ENCODE results near the gene RNF217.
"Not testable (repeated sequence)": the region's sequence is repeated elsewhere in the genome, so short reads cannot be mapped to it uniquely, and the experiment has no call there.

Gene RNF217

GRCh38 chr6:124961777-124962638, at the start of gene RNF217:
TSS of gene RNF217 (plus strand) at chr6:124962437. CDS start at chr6:124962545, 108 bp downstream.
- no peak for DNase-seq (ENCODE audit: low read depth)
- peak within 1 kb of the TSS; percentile 86 for H3K4me3 ChIP-seq (ENCODE audit: low read depth, low read length)

GRCh38 chr6:124913056-124913455, 49.2 kb upstream of the RNF217 start:
- no peak for DNase-seq (ENCODE audit: low read depth)
- H3K4me3 ChIP-seq (ENCODE audit: low read depth, low read length): no peak overlapping the region

- no peak for DNase-seq (ENCODE audit: low read depth)
- no peak overlapping the region for H3K4me3 ChIP-seq (ENCODE audit: low read depth, low read length)
These were observed 44.5 kb upstream of the RNF217 start for GRCh38 chr6:124917769-124918168.

GRCh38 chr6:124919703-124920102, 42.5 kb upstream of the RNF217 start:
- not testable (repeated sequence) for H3K4me3 ChIP-seq (ENCODE audit: low read depth, low read length); DNase-seq (ENCODE audit: low read depth)

- DNase-seq (ENCODE audit: low read depth): no peak
- H3K4me3 ChIP-seq (ENCODE audit: low read depth, low read length): no peak overlapping the region
These were observed 37.9 kb upstream of the RNF217 start for GRCh38 chr6:124924333-124924759.

- H3K4me3 ChIP-seq (ENCODE audit: low read depth, low read length): no peak overlapping the region
- no peak for DNase-seq (ENCODE audit: low read depth)
These were observed 35.8 kb upstream of the RNF217 start for GRCh38 chr6:124926435-124926834.

GRCh38 chr6:124927806-124928205, 34.4 kb upstream of the RNF217 start:
- no peak overlapping the region for H3K4me3 ChIP-seq (ENCODE audit: low read depth, low read length)
- DNase-seq (ENCODE audit: low read depth): peak; percentile 64

GRCh38 chr6:124928851-124929250, 33.4 kb upstream of the RNF217 start:
- no peak overlapping the region for H3K4me3 ChIP-seq (ENCODE audit: low read depth, low read length)
- DNase-seq (ENCODE audit: low read depth): no peak

GRCh38 chr6:124937645-124938044, 24.6 kb upstream of the RNF217 start:
- no peak for DNase-seq (ENCODE audit: low read depth)
- H3K4me3 ChIP-seq (ENCODE audit: low read depth, low read length): no peak overlapping the region

- no peak for DNase-seq (ENCODE audit: low read depth)
These were observed 21.0 kb upstream of the RNF217 start for GRCh38 chr6:124941259-124941658.

GRCh38 chr6:124943658-124944057, 18.6 kb upstream of the RNF217 start:
- DNase-seq (ENCODE audit: low read depth): no peak
- H3K4me3 ChIP-seq (ENCODE audit: low read depth, low read length): no peak overlapping the region

More at GRCh38 chr6:124941259-124941658, 21.0 kb upstream of the RNF217 start:
- H3K4me3 ChIP-seq (ENCODE audit: low read depth, low read length): no peak overlapping the region

GRCh38 chr6:124947971-124948451, 14.2 kb upstream of the RNF217 start:
- no peak for DNase-seq (ENCODE audit: low read depth)
- no peak overlapping the region for H3K4me3 ChIP-seq (ENCODE audit: low read depth, low read length)

GRCh38 chr6:124949706-124950105, 12.5 kb upstream of the RNF217 start:
- no peak overlapping the region for H3K4me3 ChIP-seq (ENCODE audit: low read depth, low read length)
- DNase-seq (ENCODE audit: low read depth): no peak

- no peak overlapping the region for H3K4me3 ChIP-seq (ENCODE audit: low read depth, low read length)
- DNase-seq (ENCODE audit: low read depth): no peak
These were observed 8.4 kb upstream of the RNF217 start for GRCh38 chr6:124953808-124954207.

GRCh38 chr6:124955108-124955856, 7.0 kb upstream of the RNF217 start:
- no peak for DNase-seq (ENCODE audit: low read depth)
- H3K4me3 ChIP-seq (ENCODE audit: low read depth, low read length): no peak overlapping the region

- H3K4me3 ChIP-seq (ENCODE audit: low read depth, low read length): no peak overlapping the region
- no peak for DNase-seq (ENCODE audit: low read depth)
These were observed 6.2 kb upstream of the RNF217 start for GRCh38 chr6:124956018-124956417.

- H3K4me3 ChIP-seq (ENCODE audit: low read depth, low read length): no peak overlapping the region
- no peak for DNase-seq (ENCODE audit: low read depth)
These were observed 4.1 kb upstream of the RNF217 start for GRCh38 chr6:124958149-124958548.

GRCh38 chr6:124958759-124959354, 3.4 kb upstream of the RNF217 start:
- no peak for DNase-seq (ENCODE audit: low read depth)
- H3K4me3 ChIP-seq (ENCODE audit: low read depth, low read length): no peak overlapping the region

- no peak for DNase-seq (ENCODE audit: low read depth)
- H3K4me3 ChIP-seq (ENCODE audit: low read depth, low read length): peak overlapping the region; percentile 86
These were observed 1.3 kb upstream of the RNF217 start for GRCh38 chr6:124960757-124961463.

- peak overlapping the region; percentile 86 for H3K4me3 ChIP-seq (ENCODE audit: low read depth, low read length)
These were observed 817 bp upstream of the RNF217 start for GRCh38 chr6:124961464-124961776.

More at GRCh38 chr6:124961464-124961776, 817 bp upstream of the RNF217 start:
- no peak for DNase-seq (ENCODE audit: low read depth)

All from skeletal muscle cell (primary cell).